ENCODE measurements around the gene CUX1. TPM values are rescaled to one million over a fixed set of nuclear protein-coding genes. Genes with fewer than 3 reads are reported as not detected.
A peak's percentile ranks its signal among the peaks of the same experiment; 100 is the strongest.

CUX1 gene
- total RNA-seq, 2 donors from 2014 or later = 122 to 131 TPM

DNA sequence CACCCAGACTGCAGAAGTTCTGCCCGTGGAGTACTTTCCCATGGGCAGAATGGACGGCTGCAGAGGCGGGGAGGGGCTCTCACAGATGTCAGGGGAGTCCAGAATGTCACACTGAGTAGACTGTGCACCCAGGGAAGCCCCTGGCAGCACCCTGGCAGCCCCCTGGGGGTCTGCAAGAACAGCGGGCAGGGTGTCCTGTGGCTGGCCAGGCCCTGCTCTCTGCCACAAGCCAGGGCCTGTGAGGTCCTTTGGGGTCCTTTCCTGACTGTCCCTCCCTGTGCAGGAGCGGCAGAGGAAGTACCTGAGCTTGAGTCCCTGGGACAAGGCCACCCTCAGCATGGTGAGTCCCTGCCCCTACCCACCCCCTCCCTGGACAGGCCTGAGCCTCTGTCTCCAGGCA is 463.1 kb downstream of the CUX1 start:
- intact Hi-C loops (cut with DNase I, micrococcal nuclease) = loop anchor here (5.0 kb wide), 1 partner anchor 112 kb away; no protein-coding TSS in a partner anchor
- DNase-seq = no peak
- ATAC-seq = no peak

DNA sequence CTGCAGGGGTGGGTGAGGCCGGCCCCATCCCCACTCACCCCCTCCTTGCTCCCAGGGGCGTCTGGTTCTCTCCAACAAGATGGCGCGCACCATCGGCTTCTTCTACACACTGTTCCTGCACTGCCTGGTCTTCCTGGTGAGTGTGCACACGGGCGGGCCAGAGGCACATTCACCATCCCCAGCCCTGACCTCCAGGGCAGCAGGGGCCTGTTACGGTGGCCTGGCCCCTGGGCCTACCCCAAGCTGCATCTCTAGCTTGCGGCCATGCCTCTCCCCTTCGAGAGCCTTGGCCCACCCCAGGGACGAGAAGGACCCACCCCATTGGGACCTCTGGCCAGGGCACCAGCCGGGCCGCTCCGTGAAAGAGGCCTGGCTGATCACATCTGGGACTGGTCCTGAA is 464.4 kb downstream of the CUX1 start:
- no peak for ATAC-seq
- intact Hi-C loops (cut with DNase I, micrococcal nuclease) = loop anchor here (5.0 kb wide), 1 partner anchor 111 kb away; no protein-coding TSS in a partner anchor
- no peak for DNase-seq

- intact Hi-C loops (cut with DNase I, micrococcal nuclease) = loop anchor here (5.0 kb wide), 1 partner anchor 110 kb away; no protein-coding TSS in a partner anchor
These were observed 465.3 kb downstream of the CUX1 start for GRCh38 chr7:102282465-102283362.

GRCh38 chr7:102283477-102284189 is 466.2 kb downstream of the CUX1 start:
- intact Hi-C loops (cut with DNase I, micrococcal nuclease) = loop anchor here (5.0 kb wide), 1 partner anchor 109 kb away; no protein-coding TSS in a partner anchor
- ATAC-seq = no peak
- DNase-seq = no peak

More at GRCh38 chr7:102282465-102283362, 465.3 kb downstream of the CUX1 start:
- ATAC-seq (no peak), DNase-seq (no peak)

GRCh38 chr7:102284399-102284798 is 467.0 kb downstream of the CUX1 start:
- intact Hi-C loops (cut with DNase I, micrococcal nuclease) = loop anchor here (5.0 kb wide), 1 partner anchor 108 kb away; no protein-coding TSS in a partner anchor
- ATAC-seq = no peak
- no peak for DNase-seq

- intact Hi-C loops (cut with DNase I, micrococcal nuclease) = loop anchor here (5.0 kb wide), 1 partner anchor 107 kb away; no protein-coding TSS in a partner anchor
- DNase-seq (peak; percentile 56 to 63), ATAC-seq (no peak)
These were observed 467.6 kb downstream of the CUX1 start for GRCh38 chr7:102284891-102285539.

- intact Hi-C loops (cut with DNase I, micrococcal nuclease) = no loop called here
- ATAC-seq (no peak), DNase-seq (no peak)
These were observed 468.3 kb downstream of the CUX1 start for GRCh38 chr7:102285540-102286236.

DNA sequence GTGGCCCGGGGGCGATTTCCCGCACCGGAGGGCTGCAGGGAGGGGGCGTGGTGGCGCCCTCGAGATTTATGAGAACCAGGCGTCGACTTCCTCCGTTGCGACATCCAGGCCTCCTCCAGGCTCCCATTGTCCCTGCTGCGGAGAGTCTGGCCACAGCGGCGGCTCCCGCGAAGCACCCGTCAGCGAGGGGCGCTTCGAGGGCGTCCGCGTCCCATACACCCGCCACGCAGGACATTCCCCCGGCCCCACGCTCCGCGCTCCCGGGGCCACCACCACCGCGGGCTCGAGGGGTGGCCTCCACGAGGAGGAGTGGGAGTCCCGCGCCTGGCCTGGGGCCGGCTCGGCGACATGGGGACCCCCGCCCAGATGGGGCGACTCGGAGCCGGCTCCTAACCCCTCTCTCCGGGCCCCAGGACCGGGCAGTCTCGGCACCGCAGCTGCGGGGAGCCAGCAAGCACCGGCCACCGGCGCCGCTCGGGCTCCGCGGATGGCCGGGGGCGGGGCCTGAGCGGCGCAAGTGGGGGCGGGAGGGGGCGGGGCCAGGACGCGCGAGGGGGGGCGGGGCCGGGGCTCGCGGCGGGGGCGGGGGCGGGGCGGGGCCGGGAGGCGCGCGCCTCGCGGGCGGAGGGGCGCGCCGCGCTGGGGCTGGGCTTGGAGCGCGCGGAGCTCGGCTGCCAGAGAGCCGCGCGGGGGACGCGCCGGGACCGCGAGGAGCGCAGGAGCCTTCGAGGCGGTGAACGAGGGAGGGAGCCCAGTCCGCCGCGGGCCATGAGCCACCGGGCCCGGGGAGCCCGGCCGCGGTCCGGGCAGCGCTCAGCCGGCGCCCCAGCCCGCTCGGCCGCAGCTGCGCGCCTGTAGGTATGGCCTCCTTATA is 469.0 kb downstream of the CUX1 start, which contains the start of gene SH2B2:
Gene SH2B2 (plus strand): TSS at position 632 of the 874 bp plus-strand sequence. CDS start 13,683 bp downstream, outside the sequence.
- DNase-seq (peak; percentile 77 to 78), ATAC-seq (peak; percentile 73)
- intact Hi-C loops (cut with DNase I, micrococcal nuclease) = no loop called here

- peak; percentile 50 to 67 for DNase-seq
- intact Hi-C loops (cut with DNase I, micrococcal nuclease) = no loop called here
These were observed 469.9 kb downstream of the CUX1 start for GRCh38 chr7:102287111-102287980.

DNA sequence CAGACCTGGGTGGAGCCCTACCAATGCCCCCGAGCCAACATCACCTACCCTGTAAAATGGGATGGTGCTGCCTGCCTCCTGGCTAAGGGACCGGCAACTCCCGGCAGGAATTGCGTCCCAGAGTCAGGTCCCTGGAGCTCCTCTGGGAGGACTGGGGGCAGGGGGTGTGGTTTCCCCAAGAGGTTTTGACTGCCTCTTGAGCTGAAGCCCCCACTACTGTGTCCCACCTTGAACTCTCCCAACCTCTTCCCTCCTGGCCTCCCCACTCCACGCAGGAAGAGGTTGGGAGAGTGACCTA is 470.5 kb downstream of the CUX1 start:
- intact Hi-C loops (cut with DNase I, micrococcal nuclease) = no loop called here
- DNase-seq (peak in 1 of 2 donors; percentile 28), ATAC-seq (no peak)

More at GRCh38 chr7:102287111-102287980, 469.9 kb downstream of the CUX1 start:
- peak; percentile 61 for ATAC-seq

DNA sequence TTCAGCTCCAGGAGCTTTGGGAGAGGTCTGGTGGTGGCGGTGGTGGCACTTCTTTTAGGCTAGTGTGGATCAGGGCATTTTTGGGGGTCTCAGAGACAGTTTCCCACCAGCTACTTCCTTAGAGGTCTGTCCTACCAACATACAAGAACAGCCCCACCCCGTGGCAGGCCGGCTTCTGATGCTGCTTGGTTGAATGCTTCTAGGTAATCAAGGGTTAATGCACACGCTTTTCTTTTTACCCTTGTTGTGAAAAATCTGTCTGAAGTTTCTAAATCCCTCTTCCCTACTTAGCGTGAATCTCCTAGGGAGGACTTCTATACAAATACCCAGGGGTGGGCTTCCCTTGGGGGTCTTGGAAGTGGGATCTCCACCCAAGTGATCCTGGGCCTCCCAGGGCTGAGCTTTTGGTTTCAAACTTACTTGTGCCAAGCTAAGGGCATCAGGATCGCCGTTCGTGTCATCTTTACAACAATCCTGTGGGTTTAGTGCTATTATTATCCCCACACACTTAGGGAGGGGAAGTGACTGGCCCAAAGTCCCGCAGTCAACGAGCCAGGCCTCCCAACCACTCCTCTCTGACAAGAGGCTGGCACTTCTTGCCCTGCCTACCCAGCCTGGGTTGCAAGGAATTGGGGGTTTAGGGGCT is 471.0 kb downstream of the CUX1 start:
- intact Hi-C loops (cut with DNase I, micrococcal nuclease) = no loop called here
- DNase-seq (no peak), ATAC-seq (no peak)

- intact Hi-C loops (cut with DNase I, micrococcal nuclease) = no loop called here
These were observed 471.6 kb downstream of the CUX1 start for GRCh38 chr7:102289057-102289456.

DNA sequence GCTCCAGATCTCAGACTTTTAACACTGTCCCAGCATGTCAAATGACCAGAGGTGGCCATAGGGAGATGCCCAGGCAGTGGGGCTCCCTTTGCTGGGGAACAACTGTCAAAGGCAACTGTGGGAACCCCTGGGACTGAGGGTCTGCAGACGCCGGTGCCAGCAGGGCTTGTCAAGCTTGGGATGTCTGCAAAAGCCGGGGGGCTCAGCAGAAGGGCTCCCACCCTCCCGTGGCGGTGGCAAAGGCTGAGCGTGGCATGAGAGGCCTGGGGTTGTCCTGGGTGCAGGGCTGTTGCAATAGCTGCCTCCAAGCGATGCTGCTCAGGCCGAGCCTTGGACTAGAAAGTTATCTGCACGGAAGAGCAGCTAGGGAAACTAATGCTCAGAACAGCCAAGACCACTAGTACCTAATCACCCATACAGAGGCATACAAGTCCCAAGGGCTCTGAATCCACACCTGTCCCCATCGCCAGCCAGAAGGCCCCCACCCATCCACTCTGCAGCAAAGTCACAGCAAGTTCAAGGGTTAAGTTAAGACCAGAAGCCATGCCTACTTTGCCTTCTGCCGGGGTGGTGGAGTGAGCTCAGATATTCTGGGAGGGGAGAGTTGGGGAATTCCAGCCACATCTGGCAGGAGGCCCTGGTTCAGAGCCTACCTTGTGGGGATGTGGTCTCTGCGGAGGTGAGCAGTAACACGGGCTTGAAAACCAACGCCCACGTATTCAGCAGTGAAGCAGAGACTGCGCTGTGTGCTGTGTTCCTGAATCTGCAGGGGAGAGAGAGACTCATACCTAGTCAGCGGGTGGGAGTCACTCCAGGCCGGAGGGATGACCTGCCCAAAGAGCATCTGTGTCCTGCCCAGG is 473.9 kb downstream of the CUX1 start:
- intact Hi-C loops (cut with DNase I, micrococcal nuclease) = no loop called here
- ATAC-seq (no peak), DNase-seq (no peak)

More at GRCh38 chr7:102289057-102289456, 471.6 kb downstream of the CUX1 start:
- DNase-seq (no peak), ATAC-seq (no peak)

- DNase-seq (no peak), ATAC-seq (no peak)
- intact Hi-C loops (cut with DNase I, micrococcal nuclease) = no loop called here
These were observed 474.5 kb downstream of the CUX1 start for GRCh38 chr7:102291916-102292267.
